Keratinocyte (primary cell): ENCODE data around the gene HAAO. TPM values are rescaled to one million over a fixed set of nuclear protein-coding genes. Genes with fewer than 3 reads are reported as not detected.
A peak's percentile ranks its signal among the peaks of the same experiment; 100 is the strongest.

Source experiments
- DNase-seq: peaks from one replicate; pipeline ENCODE4 v3.0.0-alpha.2; 2011; ENCODE audit warnings: low read depth, missing footprints, low spot score
- FAIRE-seq: peaks from 2 replicates; lab custom pipeline; 2011; peaks lifted over from hg19 to GRCh38; lab: Jason Lieb, UNC
- H2AFZ ChIP-seq: 2 replicates; pipeline ENCODE4 v1.6.0; 2012; ENCODE audit warnings: low read length, control low read depth, inconsistent platforms; ENCODE audit not compliant: control insufficient read depth
- H3K27ac ChIP-seq: 2 replicates; pipeline ENCODE4 v1.5.1; 2011; ENCODE audit warnings: low read length; ENCODE audit not compliant: control insufficient read depth, insufficient read depth
- H3K27me3 ChIP-seq: 3 replicates; pipeline ENCODE4 v1.6.0; 2011; ENCODE audit warnings: low read length; ENCODE audit not compliant: control insufficient read depth, insufficient read depth; ENCODE audit errors: extremely low read depth
- H3K36me3 ChIP-seq, 2 experiments: 2 replicates in 1 of 2; 3 replicates in 1 of 2; pipeline ENCODE4 v1.5.1; 2011; ENCODE audit warnings: low read length in 2 of 2, mild to moderate bottlenecking in 1 of 2; ENCODE audit not compliant: control insufficient read depth in 2 of 2, insufficient read depth in 2 of 2; ENCODE audit errors: extremely low read depth in 1 of 2
- H3K4me1 ChIP-seq: 3 replicates; pipeline ENCODE4 v1.5.1; 2011; ENCODE audit warnings: low read length; ENCODE audit not compliant: control insufficient read depth, insufficient read depth; ENCODE audit errors: extremely low read depth
- H3K4me2 ChIP-seq: 3 replicates; pipeline ENCODE4 v1.6.0; 2011; ENCODE audit warnings: low read depth, low read length; ENCODE audit not compliant: control insufficient read depth, insufficient read depth; ENCODE audit errors: extremely low read depth
- H3K4me3 ChIP-seq, 3 experiments: fragments of 200-600 bp in 1 of 3; sonication (generic) in 1 of 3; 2 replicates in 2 of 3; 3 replicates in 1 of 3; pipeline ENCODE4 v1.5.1; 2011 to 2016; ENCODE audit warnings: low read length in 3 of 3, mild to moderate bottlenecking in 3 of 3, control low read depth in 2 of 3, inconsistent platforms in 1 of 3, low read depth in 1 of 3, mixed read lengths in 1 of 3, mixed run types in 1 of 3, moderate library complexity in 1 of 3; ENCODE audit not compliant: control insufficient read depth in 2 of 3, insufficient read depth in 2 of 3; ENCODE audit errors: extremely low read depth in 1 of 3
- H3K79me2 ChIP-seq: 2 replicates; pipeline ENCODE4 v1.6.0; 2012; ENCODE audit warnings: low read length; ENCODE audit not compliant: control insufficient read depth, insufficient read depth
- H3K9ac ChIP-seq: 3 replicates; pipeline ENCODE4 v1.6.0; 2011; ENCODE audit warnings: low read length; ENCODE audit not compliant: control insufficient read depth, insufficient read depth; ENCODE audit errors: extremely low read depth
- H3K9me1 ChIP-seq: 3 replicates; pipeline ENCODE4 v1.6.0; 2011; ENCODE audit warnings: low read length; ENCODE audit not compliant: control insufficient read depth, insufficient read depth; ENCODE audit errors: extremely low read depth
- H3K9me3 ChIP-seq: 2 replicates; pipeline ENCODE4 v1.5.1; 2012; ENCODE audit warnings: low read depth, low read length; ENCODE audit not compliant: control insufficient read depth
- H4K20me1 ChIP-seq: 3 replicates; pipeline ENCODE4 v1.6.0; 2011; ENCODE audit warnings: low read length; ENCODE audit not compliant: control insufficient read depth, insufficient read depth; ENCODE audit errors: extremely low read depth
- CTCF ChIP-seq, 3 experiments: IDR thresholded peaks in 1 of 3; conservative IDR thresholded peaks in 1 of 3; optimal IDR thresholded peaks in 1 of 3; 2 replicates in 2 of 3; 3 replicates in 1 of 3; pipeline versions ENCODE3 to v1.5.1; 2011; ENCODE audit warnings: low read length in 3 of 3, mild to moderate bottlenecking in 3 of 3, moderate library complexity in 2 of 3, control low read depth in 1 of 3, inconsistent platforms in 1 of 3; ENCODE audit not compliant: insufficient read depth in 2 of 3; ENCODE audit errors: extremely low read depth in 1 of 3
- EZH2 ChIP-seq: IDR thresholded peaks from one replicate; pipeline ENCODE4 v1.6.1; 2012; ENCODE audit warnings: inconsistent platforms, mild to moderate bottlenecking, low read length, moderate library complexity
- dilution Hi-C: fragments of 300-500 bp; cut with MboI; formaldehyde crosslinking; loops from one replicate; pipeline ENCODE4 v1.7.0; 2020; ENCODE audit warnings: low sequenced_read_pairs; ENCODE audit not compliant: extremely low pct_ligation_motif_present
- polyA minus RNA-seq, 3 experiments: library from RNA; depleted of rRNA, polyadenylated mRNA; stranded (reverse); fragments of >200 nt; gene quantifications; 1 replicate in 1 of 3; 2 replicates in 1 of 3; 3 replicates in 1 of 3; pipeline ENCODE4 v1.2.3, GENCODE V29; 2011
- polyA plus RNA-seq, 5 experiments: library from polyadenylated mRNA; depleted of rRNA in 3 of 5; stranded (reverse) in 3 of 5; stranded (forward) in 1 of 5; unstranded in 1 of 5; fragments of >200 nt; gene quantifications; 1 replicate in 1 of 5; 2 replicates in 3 of 5; 3 replicates in 1 of 5; pipeline versions ENCODE4 v1.2.1 to v1.2.3, GENCODE V29; 2011 to 2012; ENCODE audit warnings: missing spikeins in 2 of 5, low read depth in 1 of 5, low replicate concordance in 1 of 5

HAAO gene
- polyA plus RNA-seq (0.05 to 0.08 TPM in 2 of 3 replicates, not detected in the other), polyA minus RNA-seq (0.62 TPM in 1 of 3 replicates, not detected in the others)
- not detected for polyA plus RNA-seq (2011; ENCODE audit: low read depth)
- polyA plus RNA-seq (2011; cell fraction: cytosol; rRNA removed) = not detected in 2 replicates
- not detected in 2 replicates for polyA plus RNA-seq (2011; cell fraction: nucleus; rRNA removed)
- not detected in 2 replicates for polyA plus RNA-seq (2012; ENCODE audit: low replicate concordance)
- not detected for polyA minus RNA-seq (2011; cell fraction: cytosol; rRNA and poly(A)+ RNA removed)
- not detected in 2 replicates for polyA minus RNA-seq (2011; cell fraction: nucleus; rRNA and poly(A)+ RNA removed)

GRCh38 chr2:42792583-42793333 lies at the start of gene HAAO:
Gene HAAO, minus strand, starts transcription at chr2:42792583. Its CDS starts 47 bp downstream, at chr2:42792536.
- DNase-seq (no peak), FAIRE-seq (no peak)
- TF ChIP-seq EZH2 (peak; percentile 68), CTCF (optimal IDR thresholded peaks at IDR 0.05 in 1 of 3, IDR thresholded peaks at IDR 0.05 in 1 of 3, conservative IDR thresholded peaks at IDR 0.05 in 1 of 3; ENCODE audit: extremely low read depth in 1 of 3, insufficient read depth in 2 of 3, low read length in 3 of 3) (no peak)
- H3K4me1 ChIP-seq = peaks cover 10% of the 10 kb centered on the region
- no peaks in the 10 kb centered on the region for H3K79me2 ChIP-seq
- H3K9me3 ChIP-seq = no peaks in the 10 kb centered on the region
- H3K27me3 ChIP-seq = peaks cover 13% of the 10 kb centered on the region
- peak within 1 kb of the TSS; percentile 25 to 64 (median 55) for H3K4me3 ChIP-seq
- H3K4me2 ChIP-seq = peak within 1 kb of the TSS; percentile 78
- H4K20me1 ChIP-seq = no peaks in the 10 kb centered on the region
- H3K27ac ChIP-seq = no peak within 1 kb of the TSS
- no peaks in the 10 kb centered on the region for H3K9me1 ChIP-seq
- H3K36me3 ChIP-seq = no peaks in the 10 kb centered on the region
- H2AFZ ChIP-seq = peak within 1 kb of the TSS; percentile 68
- H3K9ac ChIP-seq = peak within 1 kb of the TSS; percentile 50
- dilution Hi-C loops = no loop called here

- DNase-seq (no peak), FAIRE-seq (no peak)
- no peaks in the 10 kb centered on the region for H3K9me3 ChIP-seq
- no peak overlapping the region for H3K4me2 ChIP-seq
- H3K4me3 ChIP-seq = no peak overlapping the region
- dilution Hi-C loops = no loop called here
- H3K27ac ChIP-seq = no peak overlapping the region
- H3K27me3 ChIP-seq = no peaks in the 10 kb centered on the region
- H3K9me1 ChIP-seq = no peaks in the 10 kb centered on the region
- H2AFZ ChIP-seq = no peak overlapping the region
- TF ChIP-seq CTCF (optimal IDR thresholded peaks at IDR 0.05 in 1 of 3, IDR thresholded peaks at IDR 0.05 in 1 of 3, conservative IDR thresholded peaks at IDR 0.05 in 1 of 3; ENCODE audit: extremely low read depth in 1 of 3, insufficient read depth in 2 of 3, low read length in 3 of 3) = no peak
- no peak for TF ChIP-seq EZH2
- H4K20me1 ChIP-seq = peaks cover 2% of the 10 kb centered on the region
- H3K4me1 ChIP-seq = peaks cover 21% of the 10 kb centered on the region
- no peaks in the 10 kb centered on the region for H3K36me3 ChIP-seq
- H3K79me2 ChIP-seq = no peaks in the 10 kb centered on the region
- no peak overlapping the region for H3K9ac ChIP-seq
Measured at GRCh38 chr2:42841344-42841743, 49.0 kb upstream of the HAAO start.
